Measurements from ENCODE around the gene OR2D3. TPM values are rescaled to one million over a fixed set of nuclear protein-coding genes. Genes with fewer than 3 reads are reported as not detected.
"Not testable (repeated sequence)": the region's sequence is repeated elsewhere in the genome, so short reads cannot be mapped to it uniquely, and the experiment has no call there.

The OR2D3 gene
- total RNA-seq, 6 experiments from 2014 or later: not detected

- TF ChIP-seq CTCF (IDR thresholded peaks at IDR 0.05) (no peak), POLR2A (IDR thresholded peaks at IDR 0.05) (no peak)
- intact Hi-C loops (cut with DNase I): no loop called here
- Histone ChIP-seq H3K4me1 (no peaks in the 10 kb centered on the region), H3K27me3 (no peaks in the 10 kb centered on the region), H3K36me3 (no peaks in the 10 kb centered on the region), H3K9me3 (no peaks in the 10 kb centered on the region), H3K4me3 (no peak overlapping the region), H3K27ac (no peak overlapping the region)
- DNase-seq (no peak), ATAC-seq (no peak)
Measured at GRCh38 chr11:6894097-6894496, 26.7 kb upstream of the OR2D3 start.

- ATAC-seq (no peak), DNase-seq (no peak)
- H3K27me3 ChIP-seq: no peaks in the 10 kb centered on the region
- H3K36me3 ChIP-seq: no peaks in the 10 kb centered on the region
- TF ChIP-seq POLR2A (IDR thresholded peaks at IDR 0.05) (no peak), CTCF (IDR thresholded peaks at IDR 0.05) (no peak)
- H3K27ac ChIP-seq: no peak overlapping the region
- intact Hi-C loops (cut with DNase I): no loop called here
- no peaks in the 10 kb centered on the region for H3K9me3 ChIP-seq
- no peak overlapping the region for H3K4me3 ChIP-seq
- no peaks in the 10 kb centered on the region for H3K4me1 ChIP-seq
Measured at GRCh38 chr11:6895010-6895409, 25.8 kb upstream of the OR2D3 start.

- intact Hi-C loops (cut with DNase I): no loop called here
- no peaks in the 10 kb centered on the region for H3K4me1 ChIP-seq
- ATAC-seq (peak in 3 of 4 donors; percentile 13 to 86 (median 18)), DNase-seq (no peak)
- H3K27me3 ChIP-seq: no peaks in the 10 kb centered on the region
- no peaks in the 10 kb centered on the region for H3K9me3 ChIP-seq
- H3K27ac ChIP-seq: no peak overlapping the region
- no peak overlapping the region for H3K4me3 ChIP-seq
- WGBS (ENCODE audit: insufficient coverage, low coverage, low lambda C conversion rate, missing lambda C conversion rate): 36% methylated on average over 1 of the region's 1 CpG
- H3K36me3 ChIP-seq: no peaks in the 10 kb centered on the region
- TF ChIP-seq POLR2A (IDR thresholded peaks at IDR 0.05): no peak
- TF ChIP-seq CTCF (IDR thresholded peaks at IDR 0.05): no peak
Measured at GRCh38 chr11:6898911-6899310, 21.9 kb upstream of the OR2D3 start.

DNA sequence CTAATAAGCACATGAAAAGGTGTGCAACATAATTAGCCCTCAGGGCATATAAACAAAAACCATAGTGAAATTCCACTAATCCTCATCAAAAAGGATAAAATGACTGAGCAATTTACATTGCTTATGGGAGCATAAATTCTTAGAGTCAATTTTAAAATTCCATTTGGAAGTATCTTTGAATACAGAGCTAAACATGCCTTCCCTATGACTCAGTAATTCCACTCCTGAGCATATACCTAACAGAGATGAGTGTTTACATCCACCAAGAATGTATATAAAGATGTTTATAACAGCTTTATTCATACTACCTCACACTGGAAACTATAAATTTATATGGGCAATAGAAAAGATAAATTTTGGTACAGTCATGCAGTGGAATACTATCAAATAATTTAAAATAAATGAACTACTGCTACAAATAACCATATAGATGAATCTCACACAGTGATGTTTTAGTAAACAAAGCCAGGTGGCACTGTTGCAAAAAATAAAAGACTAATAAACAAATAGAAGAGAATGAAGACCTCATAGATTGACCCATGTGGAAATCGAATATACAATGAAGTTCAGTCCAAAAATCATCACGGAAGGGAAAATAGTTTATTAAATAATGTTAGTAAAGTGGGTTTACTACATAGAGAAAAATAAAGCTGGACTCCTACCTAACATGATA, 20.3 kb upstream of the OR2D3 start:
- H3K4me3 ChIP-seq: no peak overlapping the region
- intact Hi-C loops (cut with DNase I): no loop called here
- no peaks in the 10 kb centered on the region for H3K9me3 ChIP-seq
- DNase-seq (no peak), ATAC-seq (no peak)
- WGBS (ENCODE audit: insufficient coverage, low coverage, low lambda C conversion rate, missing lambda C conversion rate): 39% methylated on average over 2 of the region's 2 CpGs
- H3K27me3 ChIP-seq: no peaks in the 10 kb centered on the region
- no peaks in the 10 kb centered on the region for H3K36me3 ChIP-seq
- H3K27ac ChIP-seq: no peak overlapping the region
- H3K4me1 ChIP-seq: no peaks in the 10 kb centered on the region
- TF ChIP-seq POLR2A (IDR thresholded peaks at IDR 0.05) (no peak), CTCF (IDR thresholded peaks at IDR 0.05) (no peak)

- H3K4me3 ChIP-seq; intact Hi-C loops (cut with DNase I); H3K27ac ChIP-seq; DNase-seq; H3K27me3 ChIP-seq; ATAC-seq; H3K4me1 ChIP-seq; H3K9me3 ChIP-seq; H3K36me3 ChIP-seq: not testable (repeated sequence)
- 91% methylated on average over 9 of the region's 13 CpGs for WGBS (ENCODE audit: insufficient coverage, low coverage, low lambda C conversion rate, missing lambda C conversion rate)
Measured at GRCh38 chr11:6904804-6905203, 16.0 kb upstream of the OR2D3 start.
